PFSK-1 (cell line): ENCODE results near the gene IL34.

ENCODE experiments used
- POLR2AphosphoS5 ChIP-seq: IDR thresholded peaks from 2 replicates; pipeline ENCODE4 v1.6.1; 2012; ENCODE audit warnings: low read depth, mild to moderate bottlenecking, control low read depth, low read length, moderate library complexity
- REST ChIP-seq, 2 experiments: IDR thresholded peaks; 2 replicates each; pipeline versions ENCODE4 v1.6.1 to v1.8.0; 2011 to 2012; ENCODE audit warnings: low read depth in 2 of 2, low read length in 2 of 2, control low read depth in 1 of 2, inconsistent platforms in 1 of 2, mild to moderate bottlenecking in 1 of 2, moderate library complexity in 1 of 2; ENCODE audit not compliant: insufficient read depth in 1 of 2
- SIN3A ChIP-seq: IDR thresholded peaks from 2 replicates; pipeline ENCODE4 v1.6.1; 2012; ENCODE audit warnings: mild to moderate bottlenecking, low read length, moderate library complexity, borderline replicate concordance; ENCODE audit not compliant: insufficient read depth

- no peak for TF ChIP-seq REST (IDR thresholded peaks at IDR 0.05; ENCODE audit: insufficient read depth in 1 of 2, low read depth in 2 of 2, low read length in 2 of 2)
- no peak for TF ChIP-seq SIN3A
- no peak for TF ChIP-seq POLR2AphosphoS5
Measured at GRCh38 chr16:70684146-70685060, 38.0 kb downstream of the IL34 start.
